ENCODE data around the gene CCP110. TPM values are rescaled to one million over a fixed set of nuclear protein-coding genes. Genes with fewer than 3 reads are reported as not detected.

The CCP110 gene
- total RNA-seq, 2 donors from 2014 or later = 9.6 to 16.2 TPM

GRCh38 chr16:19601083-19601976 is 77.6 kb downstream of the CCP110 start:
- 55 to 56% methylated on average over 13 of the region's 13 CpGs for WGBS, 2 donors
- no peak overlapping the region for H3K27ac ChIP-seq
- H3K4me3 ChIP-seq = no peak overlapping the region
- H3K36me3 ChIP-seq (replicated peaks in 1 of 2; ENCODE audit: insufficient read depth in 1 of 2, low read depth in 2 of 2) = peaks cover 0 to 2% of the 10 kb centered on the region in 2 donors
- intact Hi-C loops (cut with DNase I) = loop anchor here (5.0 kb wide), 1 partner anchor 286 kb away; no protein-coding TSS in a partner anchor
- H3K4me1 ChIP-seq = no peaks in the 10 kb centered on the region
- DNase-seq (peak; percentile 25 to 52 (median 42)), ATAC-seq (no peak)
- no peaks in the 10 kb centered on the region for H3K9me3 ChIP-seq
- no peaks in the 10 kb centered on the region for H3K27me3 ChIP-seq
- peak; percentile 28 to 79 (median 72) for TF ChIP-seq CTCF (IDR thresholded peaks at IDR 0.05)
- no peak for TF ChIP-seq POLR2A (IDR thresholded peaks at IDR 0.05)

Other genes starting within 250 kb of the CCP110 start
- not detected for gene CLEC19A, start 238.2 kb upstream of the CCP110 start, total RNA-seq
- gene TMC5, start 106.1 kb upstream of the CCP110 start, total RNA-seq = 1 to 10 TPM in 1 of 2 donors, under 1 TPM in 1; 0.66 to 2.3 TPM
- 10 to 100 TPM; 29.7 to 30.6 TPM for gene GDE1, start 1.8 kb upstream of the CCP110 start, total RNA-seq
- gene VPS35L, start 31.8 kb downstream of the CCP110 start, total RNA-seq = 10 to 100 TPM; 25.4 to 31.6 TPM
- 10 to 100 TPM in 1 of 2 donors, 1 to 10 TPM in 1; 8.6 to 12.2 TPM for gene KNOP1, start 194.3 kb downstream of the CCP110 start, total RNA-seq
- 10 to 100 TPM; 10.9 to 52.7 TPM for gene IQCK, start 194.3 kb downstream of the CCP110 start, total RNA-seq

All from body of pancreas (tissue), 4 donors.